GM10847 (cell line): ENCODE measurements around the gene HCN4.

Experiments used
- POLR2A ChIP-seq: IDR thresholded peaks from 2 replicates; pipeline ENCODE4 v1.6.1; 2011; ENCODE audit not compliant: insufficient read length; ENCODE audit errors: extremely low read depth

HCN4 gene

GRCh38 chr15:73368301-73369136 lies at the start of gene HCN4:
Gene HCN4 (minus strand): TSS chr15:73368958. CDS start chr15:73368270, 688 bp downstream.
- TF ChIP-seq POLR2A: no peak

- no peak for TF ChIP-seq POLR2A
These were observed 46.1 kb upstream of the HCN4 start for GRCh38 chr15:73414876-73415275.

GRCh38 chr15:73403171-73403570 lies 34.4 kb upstream of the HCN4 start:
- no peak for TF ChIP-seq POLR2A

GRCh38 chr15:73398861-73399260 lies 30.1 kb upstream of the HCN4 start:
- no peak for TF ChIP-seq POLR2A

- TF ChIP-seq POLR2A: no peak
These were observed 28.7 kb upstream of the HCN4 start for GRCh38 chr15:73397461-73397860.

GRCh38 chr15:73395671-73396070 lies 26.9 kb upstream of the HCN4 start:
- no peak for TF ChIP-seq POLR2A

- no peak for TF ChIP-seq POLR2A
These were observed 26.0 kb upstream of the HCN4 start for GRCh38 chr15:73394782-73395181.

- TF ChIP-seq POLR2A: no peak
These were observed 24.6 kb upstream of the HCN4 start for GRCh38 chr15:73393336-73393735.

- no peak for TF ChIP-seq POLR2A
These were observed 23.3 kb upstream of the HCN4 start for GRCh38 chr15:73392025-73392424.

- TF ChIP-seq POLR2A: no peak
These were observed 22.5 kb upstream of the HCN4 start for GRCh38 chr15:73391128-73391872.

GRCh38 chr15:73389971-73390544 lies 21.3 kb upstream of the HCN4 start:
- TF ChIP-seq POLR2A: no peak

GRCh38 chr15:73389539-73389938 lies 20.8 kb upstream of the HCN4 start:
- TF ChIP-seq POLR2A: no peak

- TF ChIP-seq POLR2A: no peak
These were observed 19.6 kb upstream of the HCN4 start for GRCh38 chr15:73388256-73388781.

- no peak for TF ChIP-seq POLR2A
These were observed 18.9 kb upstream of the HCN4 start for GRCh38 chr15:73387507-73388255.
